IMR-90 (cell line): ENCODE results near the gene TF. TPM values are rescaled to one million over a fixed set of nuclear protein-coding genes. Genes with fewer than 3 reads are reported as not detected.

ENCODE experiments used
- ATAC-seq: fragments of 200-7000 bp; cut with Tn5 transposase; 2 replicates; pipeline ENCODE4 v1.9.1; 2020; ENCODE audit warnings: low read depth, mild to moderate bottlenecking, moderate library complexity
- BruUV-seq: library from RNA; stranded (reverse); fragments of 400-500 nt; replicated peaks from 2 replicates; lab custom pipeline; 2021; lab: Mats Ljungman, UMichigan
- CTCF ChIA-PET: fragments of 300-600 bp; formaldehyde crosslinking; extraction: SDS; loops from one replicate; lab custom pipeline; 2021; ENCODE audit warnings: antibody characterized with exemption; lab: Yijun Ruan, JAX
- POLR2A ChIA-PET: fragments of 300-600 bp; sonication (Branson Sonifier 250); formaldehyde crosslinking; loops from one replicate; lab custom pipeline; 2022; ENCODE audit warnings: antibody characterized with exemption; ENCODE audit not compliant: unreplicated experiment; lab: Charles Lee
- DNase-seq: peaks from one replicate; pipeline ENCODE4 v3.0.0; 2013
- H2AFZ ChIP-seq: replicated peaks from 2 replicates; pipeline ENCODE3; 2013; ENCODE audit warnings: low read length, mild to moderate bottlenecking; ENCODE audit not compliant: poor library complexity
- H2AK5ac ChIP-seq: 2 replicates; pipeline ENCODE4 v1.6.1; 2013; ENCODE audit warnings: low read depth, low read length, inconsistent platforms
- H2AK9ac ChIP-seq: replicated peaks from 2 replicates; pipeline ENCODE3; 2013; ENCODE audit warnings: mild to moderate bottlenecking, low read depth, low read length, moderate library complexity; ENCODE audit not compliant: poor library complexity
- H2BK120ac ChIP-seq: 2 replicates; pipeline ENCODE4 v1.6.1; 2013; ENCODE audit warnings: low read depth, low read length, inconsistent platforms
- H2BK15ac ChIP-seq: 3 replicates; pipeline ENCODE4 v1.6.1; 2013; ENCODE audit warnings: low read depth, low read length, inconsistent platforms
- H2BK20ac ChIP-seq: 2 replicates; pipeline ENCODE4 v1.6.1; 2013; ENCODE audit warnings: low read depth, mild to moderate bottlenecking, inconsistent platforms, low read length, moderate library complexity
- H2BK5ac ChIP-seq: 2 replicates; pipeline ENCODE4 v1.6.1; 2013; ENCODE audit warnings: mild to moderate bottlenecking, low read depth, low read length, inconsistent platforms; ENCODE audit not compliant: poor library complexity, severe bottlenecking
- H3K14ac ChIP-seq: replicated peaks from 2 replicates; pipeline ENCODE4 v1.6.1; 2013; ENCODE audit warnings: low read depth, low read length, inconsistent platforms
- H3K18ac ChIP-seq: 2 replicates; pipeline ENCODE4 v1.6.1; 2013; ENCODE audit warnings: low read depth, low read length, control low read depth
- H3K23ac ChIP-seq: 2 replicates; pipeline ENCODE4 v1.6.1; 2013; ENCODE audit warnings: low read depth, low read length, inconsistent platforms
- H3K27ac ChIP-seq: 2 replicates; pipeline ENCODE4 v1.5.1; 2013; ENCODE audit warnings: mild to moderate bottlenecking, control low read depth, low read length; ENCODE audit not compliant: insufficient read depth
- H3K27me3 ChIP-seq: 2 replicates; pipeline ENCODE4 v1.6.1; 2013; ENCODE audit warnings: low read length; ENCODE audit not compliant: control insufficient read depth, insufficient read depth
- H3K36me3 ChIP-seq: 2 replicates; pipeline ENCODE4 v1.6.1; 2013; ENCODE audit warnings: low read length, mixed read lengths; ENCODE audit not compliant: control insufficient read depth, insufficient read depth
- H3K4ac ChIP-seq: 2 replicates; pipeline ENCODE4 v1.6.1; 2013; ENCODE audit warnings: low read depth, low read length, inconsistent platforms
- H3K4me1 ChIP-seq: 2 replicates; pipeline ENCODE4 v1.6.1; 2013; ENCODE audit warnings: low read length, mixed read lengths; ENCODE audit not compliant: control insufficient read depth, insufficient read depth
- H3K4me2 ChIP-seq: 2 replicates; pipeline ENCODE4 v1.6.1; 2013; ENCODE audit warnings: low read depth, mild to moderate bottlenecking, control low read depth, low read length, moderate library complexity
- H3K4me3 ChIP-seq: 2 replicates; pipeline ENCODE4 v1.5.1; 2013; ENCODE audit warnings: low read depth, mild to moderate bottlenecking, control low read depth, low read length, moderate library complexity; ENCODE audit not compliant: insufficient read depth
- H3K56ac ChIP-seq: 2 replicates; pipeline ENCODE4 v1.6.1; 2013; ENCODE audit warnings: low read length, inconsistent platforms; ENCODE audit not compliant: insufficient read depth; ENCODE audit errors: extremely low read depth
- H3K79me1 ChIP-seq, 2 experiments: 2 replicates each; pipeline ENCODE4 v1.6.1; 2013; ENCODE audit warnings: low read length in 2 of 2, inconsistent platforms in 1 of 2, low read depth in 1 of 2
- H3K9ac ChIP-seq: 2 replicates; pipeline ENCODE4 v1.6.1; 2013; ENCODE audit warnings: low read depth, low read length, control low read depth
- H3K9me1 ChIP-seq: 2 replicates; pipeline ENCODE4 v1.6.1; 2013; ENCODE audit warnings: low read length, inconsistent platforms; ENCODE audit not compliant: insufficient read depth
- H3K9me3 ChIP-seq: 2 replicates; pipeline ENCODE4 v1.6.1; 2013; ENCODE audit warnings: low read length; ENCODE audit not compliant: control insufficient read depth, insufficient read depth
- H4K20me1 ChIP-seq: 2 replicates; pipeline ENCODE4 v1.6.1; 2013; ENCODE audit warnings: low read length, inconsistent platforms; ENCODE audit not compliant: insufficient read depth
- H4K5ac ChIP-seq: 2 replicates; pipeline ENCODE4 v1.6.1; 2013; ENCODE audit warnings: mild to moderate bottlenecking, low read depth, low read length, control low read depth
- H4K8ac ChIP-seq, 2 experiments: 2 replicates each; pipeline ENCODE4 v1.6.1; 2013; ENCODE audit warnings: low read depth in 2 of 2, low read length in 2 of 2, control low read depth in 1 of 2, inconsistent platforms in 1 of 2
- H4K91ac ChIP-seq: 2 replicates; pipeline ENCODE4 v1.6.1; 2013; ENCODE audit warnings: low read depth, low read length, inconsistent platforms; ENCODE audit not compliant: insufficient read depth
- CHD1 ChIP-seq: IDR thresholded peaks from 2 replicates; pipeline ENCODE4 v1.6.1; 2012; ENCODE audit warnings: low read depth, low read length, improper control_type of control experiment
- FOS ChIP-seq: fragments of 150-350 bp; IDR thresholded peaks from 2 replicates; pipeline ENCODE4 v1.6.1; 2016; ENCODE audit warnings: low read depth, low read length
- MAFK ChIP-seq: IDR thresholded peaks from 2 replicates; pipeline ENCODE4 v1.6.1; 2012; ENCODE audit warnings: low read depth, low read length, improper control_type of control experiment
- NFE2L2 ChIP-seq: fragments of 150-350 bp; IDR thresholded peaks from 2 replicates; pipeline ENCODE4 v1.6.1; 2016; ENCODE audit warnings: low read depth, mild to moderate bottlenecking, low read length
- RAD21 ChIP-seq: IDR thresholded peaks from 2 replicates; pipeline ENCODE4 v1.6.1; 2012; ENCODE audit warnings: low read length, improper control_type of control experiment
- WGBS, 2 experiments: methylation state at CpG; one replicate each; pipeline versions ENCODE4 v1.1.5 to v1.1.7; 2013; ENCODE audit warnings: missing lambda C conversion rate in 2 of 2; ENCODE audit not compliant: insufficient read length in 1 of 2; ENCODE audit errors: extremely low coverage in 2 of 2; 5-methylcytosine and 5-hydroxymethylcytosine counted together
- dilution Hi-C: fragments of 300-500 bp; cut with HindIII; formaldehyde crosslinking; loops from one replicate; pipeline ENCODE4 v1.14.3; 2018; ENCODE audit warnings: low sequenced_read_pairs; ENCODE audit not compliant: unreplicated experiment
- in situ Hi-C: fragments of 300-500 bp; cut with MboI; formaldehyde crosslinking; loops from 3 replicates; pipeline ENCODE4 v1.14.3; 2019; ENCODE audit warnings: low sequenced_read_pairs, inconsistent platforms, mixed read lengths
- intact Hi-C: fragments of 100-400 bp; cut with micrococcal nuclease; formaldehyde crosslinking; loops from 2 replicates; pipeline ENCODE4 v1.10.0; 2022
- polyA plus RNA-seq, 3 experiments: library from polyadenylated mRNA; depleted of rRNA; stranded (reverse); fragments of >200 nt; gene quantifications; 2 replicates each; pipeline ENCODE4 v1.2.3, GENCODE V29; 2012; ENCODE audit warnings: low replicate concordance in 1 of 3
- total RNA-seq: library from RNA; depleted of rRNA; stranded (reverse); fragments of >200 nt; gene quantifications from 2 replicates; pipeline ENCODE4 v1.2.3, GENCODE V29; 2012
- TF ChIP-seq, protein P1 (sequence below): fragments of 150-350 bp; IDR thresholded peaks from 2 replicates; pipeline ENCODE4 v1.6.1; 2017; ENCODE audit warnings: mild to moderate bottlenecking, antibody characterized with exemption, low read length, low read depth

Gene TF
- total and polyA plus RNA-seq, 2 of the 4 experiments (the other 2 are of a cell fraction), result 0.07 TPM; not detected in 1

- no peak overlapping the region for H3K56ac ChIP-seq
- dilution Hi-C loops, result no loop called here
- H4K91ac ChIP-seq, result no peak overlapping the region
- H3K79me1 ChIP-seq, result no peaks in the 10 kb centered on the region
- no peak overlapping the region for H2AFZ ChIP-seq
- POLR2A ChIA-PET, result no interaction called here
- no peak overlapping the region for H4K5ac ChIP-seq
- no peak for ATAC-seq
- no peak overlapping the region for H3K23ac ChIP-seq
- no peak overlapping the region for H2BK120ac ChIP-seq
- no peak overlapping the region for H3K9ac ChIP-seq
- no peaks in the 10 kb centered on the region for H3K9me3 ChIP-seq
- H2BK15ac ChIP-seq, result no peak overlapping the region
- no peak overlapping the region for H3K4me2 ChIP-seq
- H3K4ac ChIP-seq, result no peak overlapping the region
- H2BK20ac ChIP-seq, result no peak overlapping the region
- H3K36me3 ChIP-seq, result no peaks in the 10 kb centered on the region
- TF ChIP-seq CHD1, result no peak
- TF ChIP-seq, protein P1, sequence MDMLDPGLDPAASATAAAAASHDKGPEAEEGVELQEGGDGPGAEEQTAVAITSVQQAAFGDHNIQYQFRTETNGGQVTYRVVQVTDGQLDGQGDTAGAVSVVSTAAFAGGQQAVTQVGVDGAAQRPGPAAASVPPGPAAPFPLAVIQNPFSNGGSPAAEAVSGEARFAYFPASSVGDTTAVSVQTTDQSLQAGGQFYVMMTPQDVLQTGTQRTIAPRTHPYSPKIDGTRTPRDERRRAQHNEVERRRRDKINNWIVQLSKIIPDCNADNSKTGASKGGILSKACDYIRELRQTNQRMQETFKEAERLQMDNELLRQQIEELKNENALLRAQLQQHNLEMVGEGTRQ, result no peak
- no peak for TF ChIP-seq FOS
- TF ChIP-seq MAFK, result no peak
- TF ChIP-seq NFE2L2, result no peak
- TF ChIP-seq RAD21, result no peak
- no peak overlapping the region for H2AK9ac ChIP-seq
- no peak overlapping the region for H3K27ac ChIP-seq
- in situ Hi-C loops, result no loop called here
- H4K20me1 ChIP-seq, result no peaks in the 10 kb centered on the region; the same call in 1 of the 2 replicates
- H3K18ac ChIP-seq, result no peak overlapping the region
- intact Hi-C loops, result no loop called here
- CTCF ChIA-PET, result no interaction called here
- H3K4me3 ChIP-seq, result no peak overlapping the region
- no peaks in the 10 kb centered on the region for H3K9me1 ChIP-seq
- no peaks in the 10 kb centered on the region for H3K4me1 ChIP-seq
- H3K27me3 ChIP-seq, result peaks cover 9% of the 10 kb centered on the region
- no peak overlapping the region for H3K14ac ChIP-seq
- H2AK5ac ChIP-seq, result no peak overlapping the region
- no peak overlapping the region for H4K8ac ChIP-seq
- no peak overlapping the region for H2BK5ac ChIP-seq
- DNase-seq, result no peak
- BruUV-seq, result no TSS peak
- no CpG with 5 or more reads among the region's 1 CpG for WGBS, 2 experiments
Measured at GRCh38 chr3:133767607-133768006, 21.4 kb downstream of the TF start.
